Measurements from ENCODE around the gene NFAM1.

The NFAM1 gene

DNA sequence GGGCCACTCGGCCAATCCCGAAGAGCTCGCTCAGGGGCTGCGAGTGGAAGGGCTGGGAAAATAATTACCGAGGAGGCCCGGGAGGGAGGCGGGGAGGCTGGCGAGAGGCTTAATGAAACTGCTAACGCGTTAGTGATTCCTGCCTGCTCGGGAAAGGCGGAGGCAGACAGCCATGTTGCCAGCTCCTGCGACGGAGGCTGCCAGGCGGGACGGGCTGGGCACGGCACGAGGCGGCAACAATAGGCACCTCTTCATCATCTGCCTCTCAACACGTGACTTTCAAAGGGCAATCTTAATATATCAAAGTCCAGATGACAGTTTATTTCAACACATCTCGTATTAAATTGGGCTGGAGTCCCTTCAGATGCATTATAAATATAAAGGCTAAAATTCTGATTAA is 93.7 kb downstream of the NFAM1 start:
- DNase-seq (ENCODE audit: extremely low read depth, low read depth), result no peak
- TF ChIP-seq, protein P1, sequence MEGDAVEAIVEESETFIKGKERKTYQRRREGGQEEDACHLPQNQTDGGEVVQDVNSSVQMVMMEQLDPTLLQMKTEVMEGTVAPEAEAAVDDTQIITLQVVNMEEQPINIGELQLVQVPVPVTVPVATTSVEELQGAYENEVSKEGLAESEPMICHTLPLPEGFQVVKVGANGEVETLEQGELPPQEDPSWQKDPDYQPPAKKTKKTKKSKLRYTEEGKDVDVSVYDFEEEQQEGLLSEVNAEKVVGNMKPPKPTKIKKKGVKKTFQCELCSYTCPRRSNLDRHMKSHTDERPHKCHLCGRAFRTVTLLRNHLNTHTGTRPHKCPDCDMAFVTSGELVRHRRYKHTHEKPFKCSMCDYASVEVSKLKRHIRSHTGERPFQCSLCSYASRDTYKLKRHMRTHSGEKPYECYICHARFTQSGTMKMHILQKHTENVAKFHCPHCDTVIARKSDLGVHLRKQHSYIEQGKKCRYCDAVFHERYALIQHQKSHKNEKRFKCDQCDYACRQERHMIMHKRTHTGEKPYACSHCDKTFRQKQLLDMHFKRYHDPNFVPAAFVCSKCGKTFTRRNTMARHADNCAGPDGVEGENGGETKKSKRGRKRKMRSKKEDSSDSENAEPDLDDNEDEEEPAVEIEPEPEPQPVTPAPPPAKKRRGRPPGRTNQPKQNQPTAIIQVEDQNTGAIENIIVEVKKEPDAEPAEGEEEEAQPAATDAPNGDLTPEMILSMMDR (IDR thresholded peaks at IDR 0.05; ENCODE audit: low read depth, low read length), result no peak

DNA sequence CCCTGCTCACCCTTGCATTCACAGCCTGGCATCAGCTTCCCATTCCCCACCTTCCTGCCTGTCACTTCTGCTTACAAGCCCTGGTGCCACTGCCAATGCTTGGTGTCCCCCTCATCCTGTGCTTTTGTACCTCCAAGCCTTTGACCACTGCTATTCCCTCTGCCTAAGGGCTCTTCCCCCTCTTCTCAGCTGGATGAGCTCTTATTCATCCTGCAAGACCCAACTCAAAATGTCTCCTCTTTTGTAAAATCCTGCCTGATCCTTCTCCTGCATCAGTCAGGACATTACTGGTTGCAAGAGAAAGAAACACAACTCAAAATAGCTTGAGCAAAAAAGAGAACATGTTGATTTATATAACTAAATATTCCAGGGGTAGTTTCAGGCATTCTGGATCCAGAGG is 94.8 kb downstream of the NFAM1 start:
- TF ChIP-seq, protein P1 (IDR thresholded peaks at IDR 0.05; ENCODE audit: low read depth, low read length), result no peak
- DNase-seq (ENCODE audit: extremely low read depth, low read depth), result no peak

DNA sequence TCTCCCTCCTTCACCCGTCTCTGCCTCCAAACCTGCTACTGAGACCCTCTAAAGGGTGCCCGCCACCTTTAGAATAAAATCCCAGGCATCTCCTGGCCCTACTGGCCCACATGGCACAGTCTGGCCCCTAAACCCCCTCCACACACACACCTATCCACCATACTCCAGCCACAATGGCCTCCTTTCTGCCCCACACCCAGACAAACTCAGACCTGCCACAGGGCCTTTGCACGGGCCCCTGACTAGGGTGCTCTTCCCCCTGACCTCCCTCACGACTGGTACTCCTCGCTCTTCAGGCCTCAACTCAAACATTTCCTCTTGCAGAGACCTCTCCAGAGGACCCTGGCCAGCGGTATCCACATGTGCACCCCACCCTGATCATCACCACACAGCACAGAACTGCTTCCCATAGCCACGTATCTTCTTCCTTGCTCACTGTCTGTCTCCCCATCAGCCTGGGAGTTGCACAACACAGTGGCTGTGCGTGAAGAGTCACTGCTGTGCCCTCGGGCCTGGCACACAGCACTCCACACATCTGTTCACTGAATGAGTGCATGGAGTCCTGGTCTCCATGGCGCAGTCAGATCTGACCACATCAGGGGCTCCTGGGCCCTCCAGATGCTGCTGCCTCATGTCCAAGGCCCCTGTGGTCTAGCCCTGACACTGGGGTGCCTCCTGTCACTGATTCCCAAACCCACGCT is 95.5 kb downstream of the NFAM1 start:
- TF ChIP-seq, protein P1 (IDR thresholded peaks at IDR 0.05; ENCODE audit: low read depth, low read length), result no peak
- DNase-seq (ENCODE audit: extremely low read depth, low read depth), result no peak

DNA sequence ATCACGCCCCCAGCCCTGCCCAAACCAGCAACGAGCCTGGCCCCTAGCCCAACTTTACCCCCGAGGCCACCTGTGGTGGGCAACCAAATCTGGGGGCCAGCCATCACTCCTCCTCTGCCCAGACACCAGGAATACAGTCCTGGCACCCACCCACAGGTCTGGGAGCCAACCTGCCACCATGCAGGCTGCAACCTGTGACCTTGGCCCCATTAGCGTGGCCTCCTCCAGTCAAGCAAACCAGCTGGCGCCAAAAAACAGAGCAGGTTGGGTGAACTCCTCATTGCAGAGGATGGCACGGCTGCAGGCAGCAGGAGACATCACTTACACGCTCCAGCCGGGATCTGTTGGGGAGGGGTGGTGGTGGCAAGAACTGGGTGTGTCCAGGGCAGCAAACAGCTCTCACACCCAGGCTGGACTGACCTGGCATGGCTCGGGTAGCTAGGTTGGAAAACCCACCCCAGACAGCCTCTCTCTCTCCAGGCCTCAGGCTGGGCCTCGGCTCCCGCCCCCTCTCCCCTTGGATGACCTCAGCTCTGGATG is 96.3 kb downstream of the NFAM1 start:
- TF ChIP-seq, protein P1 (IDR thresholded peaks at IDR 0.05; ENCODE audit: low read depth, low read length), result no peak
- no peak for DNase-seq (ENCODE audit: extremely low read depth, low read depth)

DNA sequence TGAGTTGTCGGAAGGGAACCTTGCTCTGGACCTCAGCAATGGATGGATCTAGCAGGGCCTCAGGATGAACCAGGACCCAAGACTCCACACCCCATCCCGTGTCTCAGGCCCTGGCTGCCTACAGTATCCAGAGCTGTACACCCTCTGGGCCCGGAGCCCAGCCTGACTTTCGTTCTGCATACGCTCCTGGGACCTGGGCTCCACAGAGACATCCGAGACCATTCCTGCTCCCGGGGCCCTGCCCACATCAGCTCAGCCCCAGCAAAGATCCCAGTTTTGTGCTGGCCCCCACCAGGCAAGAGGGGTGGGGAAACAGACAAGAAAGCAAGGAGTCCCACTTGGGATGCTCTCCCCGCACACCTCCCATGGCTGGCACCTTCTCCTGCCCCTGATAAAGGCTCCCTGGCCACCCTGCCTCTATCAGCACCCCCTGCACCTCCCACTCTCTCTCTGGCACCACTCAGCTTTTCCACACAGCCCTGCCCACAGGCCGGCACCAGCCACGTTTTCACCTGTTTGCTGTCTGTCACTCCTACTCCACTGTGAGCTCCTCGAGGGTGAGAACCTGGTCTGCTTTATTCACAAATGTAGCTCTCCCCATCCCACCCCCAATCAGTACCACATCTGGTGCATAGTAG is 97.2 kb downstream of the NFAM1 start:
- TF ChIP-seq, protein P1 (IDR thresholded peaks at IDR 0.05; ENCODE audit: low read depth, low read length), result no peak
- no peak for DNase-seq (ENCODE audit: extremely low read depth, low read depth)

DNA sequence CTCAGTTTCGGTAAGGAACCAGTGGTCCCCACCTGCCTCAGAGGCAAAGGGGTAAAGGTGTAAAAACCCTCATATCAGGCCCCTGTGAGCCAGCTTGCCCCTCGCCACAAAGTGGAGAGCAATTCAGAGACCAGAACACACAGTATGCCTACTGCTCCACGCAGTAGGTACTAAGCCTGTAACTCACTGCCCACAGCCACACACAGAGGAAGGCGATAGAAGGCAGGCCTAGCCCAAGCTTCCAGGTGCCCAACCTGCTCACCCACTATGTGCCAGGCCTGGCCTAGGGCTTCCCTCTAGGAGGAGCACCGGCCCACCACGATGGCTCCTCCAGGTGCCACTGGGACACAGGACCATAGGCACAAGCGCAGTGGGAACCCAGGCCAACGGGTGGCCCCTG is 98.7 kb downstream of the NFAM1 start:
- TF ChIP-seq, protein P1 (IDR thresholded peaks at IDR 0.05; ENCODE audit: low read depth, low read length), result no peak
- DNase-seq (ENCODE audit: extremely low read depth, low read depth), result no peak

DNA sequence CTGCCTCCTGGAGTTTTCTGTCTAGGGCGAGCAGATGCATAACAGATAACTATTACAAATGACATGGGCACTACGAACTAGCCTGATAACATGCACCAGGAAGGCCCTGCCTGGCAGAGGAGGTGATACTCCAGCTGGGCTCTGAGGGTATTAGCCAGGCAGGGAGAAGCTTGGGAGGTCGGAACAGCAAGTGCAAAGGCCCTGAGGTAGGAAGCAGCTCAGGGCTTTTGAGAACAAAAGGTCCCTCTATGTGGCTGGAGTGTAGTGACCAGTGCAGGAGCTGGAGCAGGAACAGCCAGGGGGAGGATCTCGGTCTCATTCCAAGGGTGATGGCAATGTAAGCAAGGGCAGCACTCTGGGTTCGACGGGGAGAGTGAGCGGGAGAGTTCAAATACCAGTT is 100.1 kb downstream of the NFAM1 start:
- no peak for DNase-seq (ENCODE audit: extremely low read depth, low read depth)
- TF ChIP-seq, protein P1 (IDR thresholded peaks at IDR 0.05; ENCODE audit: low read depth, low read length), result no peak
